ENCODE data around the gene SCFD2.
"Not testable (repeated sequence)": the region's sequence is repeated elsewhere in the genome, so short reads cannot be mapped to it uniquely, and the experiment has no call there.

Gene SCFD2

GRCh38 chr4:53005808-53006207 is 360.1 kb downstream of the SCFD2 start:
- no peak for DNase-seq

DNA sequence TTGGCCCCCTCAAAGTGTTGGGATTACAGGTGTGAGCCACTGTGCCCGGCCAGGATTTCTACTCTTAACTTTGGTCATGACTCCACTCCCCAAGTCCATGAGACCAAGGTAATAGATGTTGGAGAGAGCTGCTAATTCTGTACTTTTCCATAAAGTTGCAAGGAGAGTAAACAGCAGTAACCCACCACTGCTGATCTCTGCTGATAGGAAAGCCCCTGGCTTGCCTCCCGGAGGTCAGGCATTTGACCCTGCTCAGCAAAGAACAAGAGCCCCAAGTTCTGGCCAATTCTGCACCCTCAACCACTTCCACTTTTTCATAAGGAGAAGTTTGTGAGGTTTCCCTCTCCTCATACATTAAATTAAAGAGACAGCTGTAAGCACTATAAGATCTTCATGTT is 360.7 kb downstream of the SCFD2 start:
- no peak for DNase-seq

DNA sequence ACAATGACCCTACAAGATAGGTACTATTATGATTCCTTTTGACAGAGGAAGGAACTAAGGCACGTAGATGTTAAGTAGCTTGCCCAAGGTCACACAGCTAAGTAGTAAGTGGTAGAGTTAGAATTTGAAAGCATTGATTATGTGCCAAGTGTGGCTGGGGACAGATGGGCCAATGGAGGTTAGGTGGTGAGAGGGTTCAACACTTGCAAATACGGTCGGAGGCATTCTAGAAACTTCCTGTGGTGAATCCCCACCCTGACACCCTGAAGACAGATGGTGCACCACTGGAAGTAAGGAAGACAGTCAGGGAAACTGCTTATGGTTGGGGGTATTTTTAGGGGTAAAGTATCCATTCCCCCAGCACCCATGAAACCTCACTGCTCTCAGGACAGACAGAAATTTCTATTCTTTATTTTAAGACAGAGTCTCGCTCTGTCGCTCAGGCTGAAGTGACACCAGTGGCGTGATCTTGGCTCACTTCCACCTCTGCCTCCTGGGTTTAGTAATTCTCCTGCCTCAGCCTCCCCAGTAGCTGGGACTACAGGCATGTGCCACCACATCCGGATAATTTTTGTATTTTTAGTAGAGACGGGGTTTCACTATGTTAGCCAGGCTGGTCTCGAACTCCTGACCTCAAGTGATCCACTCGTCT is 361.2 kb downstream of the SCFD2 start:
- no peak for DNase-seq

GRCh38 chr4:53003959-53004358 is 361.9 kb downstream of the SCFD2 start:
- DNase-seq, result no peak

- no peak for DNase-seq
Observed at GRCh38 chr4:53000560-53000959, 365.3 kb downstream of the SCFD2 start.

- DNase-seq, result no peak
Observed at GRCh38 chr4:52999626-53000025, 366.2 kb downstream of the SCFD2 start.

- DNase-seq, result no peak
Observed at GRCh38 chr4:52998413-52998812, 367.4 kb downstream of the SCFD2 start.

- no peak for DNase-seq
Observed at GRCh38 chr4:52997132-52997416, 368.8 kb downstream of the SCFD2 start.

DNA sequence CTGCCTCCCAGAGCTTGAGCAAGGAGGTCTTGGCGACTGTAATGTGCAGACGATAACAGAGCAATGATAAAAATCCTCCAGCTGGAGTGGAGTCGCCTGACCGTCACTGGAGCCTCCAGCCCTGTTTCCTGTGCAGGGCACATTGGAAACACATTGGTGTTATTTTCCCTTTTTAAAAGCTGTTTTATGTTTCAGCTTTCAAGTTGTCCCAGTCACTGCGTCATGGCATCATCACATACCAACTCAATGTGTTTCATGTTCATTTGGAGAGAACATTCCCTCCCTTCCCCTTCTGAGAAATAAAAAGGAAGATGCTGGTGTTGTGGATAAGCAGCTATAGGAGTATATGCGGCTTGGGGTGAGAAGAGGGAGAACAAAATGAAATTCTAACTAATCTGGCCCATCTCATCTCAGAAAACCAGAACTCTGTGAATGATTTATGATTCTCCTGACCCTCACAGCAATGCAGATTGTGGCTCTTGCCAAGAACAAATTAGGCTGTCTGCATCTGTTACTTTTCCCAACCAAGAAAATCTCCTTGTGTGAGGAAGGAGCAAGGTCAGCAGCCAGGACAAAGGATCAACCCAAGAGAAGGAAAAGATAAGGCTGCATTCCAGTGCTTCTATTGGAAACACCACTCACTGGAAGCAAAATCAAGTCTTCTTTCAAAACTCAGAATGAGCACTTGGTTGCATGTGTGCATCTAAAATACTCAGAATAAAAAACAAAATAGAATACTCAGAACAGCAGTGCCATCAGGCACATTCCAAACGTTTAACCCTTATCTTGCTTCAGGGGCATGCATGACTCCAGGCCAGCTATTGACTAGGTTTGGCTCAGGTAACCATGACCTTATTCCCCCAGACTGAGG is 369.4 kb downstream of the SCFD2 start:
- no peak for DNase-seq

GRCh38 chr4:52995360-52996030 is 370.4 kb downstream of the SCFD2 start:
- DNase-seq, result no peak

- DNase-seq, result no peak
Observed at GRCh38 chr4:52994567-52994966, 371.3 kb downstream of the SCFD2 start.

DNA sequence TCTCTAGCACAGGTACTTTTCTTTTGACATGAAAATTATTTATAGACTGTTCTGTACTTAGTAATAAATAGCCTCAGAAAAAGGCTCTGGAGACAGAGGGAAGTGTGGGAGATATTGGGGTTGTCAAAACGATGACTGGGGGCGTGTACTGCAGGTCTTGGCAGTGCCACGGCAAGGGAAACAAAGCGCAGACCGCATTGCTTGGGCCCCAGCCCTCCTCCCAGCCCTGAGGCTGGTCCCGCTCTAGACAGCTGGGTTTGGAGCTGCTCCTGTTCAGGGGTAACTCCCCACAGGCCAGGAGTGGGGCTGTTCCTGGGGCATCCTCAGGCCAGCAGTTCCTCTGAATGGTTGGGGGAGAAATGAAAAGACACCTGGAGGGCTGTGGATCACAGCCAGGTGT is 372.1 kb downstream of the SCFD2 start:
- no peak for DNase-seq

DNA sequence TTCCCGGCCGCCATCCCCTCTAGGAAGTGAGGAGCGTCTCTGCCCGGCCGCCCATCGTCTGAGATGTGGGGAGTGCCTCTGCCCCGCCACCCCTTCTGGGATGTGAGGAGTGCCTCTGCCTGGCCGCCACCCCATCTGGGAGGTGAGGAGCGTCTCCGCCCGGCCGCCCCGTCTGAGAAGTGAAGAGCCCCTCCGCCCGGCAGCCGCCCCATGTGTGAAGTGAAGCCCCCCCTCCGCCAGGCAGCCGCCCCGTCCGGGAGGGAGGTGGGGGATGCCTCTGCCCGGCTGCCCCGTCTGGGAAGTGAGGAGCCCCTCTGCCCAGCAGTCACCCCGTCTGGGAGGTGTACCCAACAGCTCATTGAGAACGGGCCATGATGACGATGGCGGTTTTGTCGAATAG is 373.3 kb downstream of the SCFD2 start:
- DNase-seq, result not testable (repeated sequence)

- no peak for DNase-seq
Observed at GRCh38 chr4:52991472-52991871, 374.4 kb downstream of the SCFD2 start.

GRCh38 chr4:52990706-52991105 is 375.2 kb downstream of the SCFD2 start:
- no peak for DNase-seq

- DNase-seq, result no peak
Observed at GRCh38 chr4:52989865-52990264, 376.0 kb downstream of the SCFD2 start.

DNA sequence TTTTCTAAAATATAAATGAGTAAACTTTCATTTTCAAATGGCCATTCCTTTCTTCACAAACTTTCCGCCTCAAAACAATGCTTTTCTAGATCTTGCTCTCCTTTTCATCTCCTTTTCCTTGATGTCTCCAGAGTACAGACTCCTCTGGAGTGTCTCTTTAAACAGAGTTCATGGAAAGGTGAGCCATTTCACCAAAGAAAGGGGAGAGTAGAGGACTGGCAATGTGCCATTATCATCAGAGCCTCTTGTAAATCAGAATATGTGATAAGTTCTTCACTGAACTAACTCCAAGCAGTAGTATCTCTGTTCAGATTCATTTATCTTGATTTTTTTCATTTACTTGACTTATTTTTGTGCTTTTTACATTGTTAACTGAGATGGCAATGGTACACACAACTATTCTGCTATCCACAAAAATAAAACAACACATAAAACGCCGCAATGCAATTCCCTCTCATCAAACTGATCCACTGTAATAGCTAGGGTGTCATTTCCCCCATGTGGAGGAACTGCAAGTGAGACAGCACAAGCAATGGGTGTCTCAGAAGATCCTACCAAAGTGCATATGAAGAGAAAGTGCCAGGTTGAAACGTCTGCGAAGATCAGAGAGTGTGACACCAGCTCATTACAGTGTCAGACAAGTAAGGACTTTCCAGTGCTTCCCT is 378.3 kb downstream of the SCFD2 start:
- DNase-seq, result no peak

DNA sequence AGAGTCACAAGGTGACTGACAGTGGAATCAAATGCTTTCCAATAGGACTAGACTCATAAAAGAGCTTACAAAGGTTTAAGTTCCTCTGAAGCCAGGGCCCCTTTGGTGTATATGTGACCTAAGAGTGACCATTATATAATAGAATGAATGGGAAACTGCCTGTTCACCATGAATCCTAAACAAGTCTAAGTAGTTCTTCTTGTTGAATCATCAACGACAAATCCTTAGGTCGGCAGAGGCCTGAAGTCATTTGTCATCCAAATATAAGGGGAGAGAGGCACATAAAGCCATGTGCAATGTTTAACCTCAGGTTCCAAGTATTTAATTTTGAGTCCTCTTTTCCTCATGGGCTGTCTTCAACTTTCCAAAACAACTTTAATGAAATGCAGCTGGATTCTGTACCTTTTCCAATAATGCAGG is 381.4 kb downstream of the SCFD2 start:
- DNase-seq, result no peak

DNA sequence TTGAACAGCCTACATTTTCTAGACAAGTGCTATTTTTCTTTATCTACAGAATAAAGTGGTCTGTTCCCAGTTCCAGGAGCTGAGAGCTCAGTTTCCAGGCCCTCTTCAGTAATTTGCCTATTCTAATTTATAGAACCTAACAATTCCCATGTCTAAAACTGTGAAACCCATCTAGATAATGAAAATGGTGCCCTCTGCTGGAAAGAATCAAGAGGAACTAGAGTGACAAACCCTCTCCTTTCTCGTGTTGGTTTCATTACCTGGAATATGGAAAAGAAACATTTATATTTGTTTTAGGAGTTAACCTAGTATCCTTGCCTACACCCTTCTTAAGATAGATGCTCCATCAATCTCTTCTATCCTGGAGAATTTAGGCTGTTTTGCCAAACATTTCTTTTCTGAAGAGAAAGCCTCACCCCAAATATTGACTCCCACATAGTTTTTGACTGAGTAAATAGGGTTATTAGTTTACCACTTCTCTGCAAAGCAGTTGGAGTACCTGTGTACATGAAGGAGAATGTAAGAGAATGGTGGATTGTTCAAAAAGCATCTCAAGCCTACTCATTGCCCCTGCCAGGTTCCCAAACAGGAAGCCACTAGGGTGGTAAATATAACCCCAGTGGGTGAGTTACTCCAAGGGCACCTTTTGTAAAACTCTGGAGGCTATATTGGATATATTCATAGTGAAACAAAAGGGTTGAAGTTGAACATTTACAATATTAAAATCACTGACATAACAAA is 382.1 kb downstream of the SCFD2 start:
- DNase-seq, result no peak

DNA sequence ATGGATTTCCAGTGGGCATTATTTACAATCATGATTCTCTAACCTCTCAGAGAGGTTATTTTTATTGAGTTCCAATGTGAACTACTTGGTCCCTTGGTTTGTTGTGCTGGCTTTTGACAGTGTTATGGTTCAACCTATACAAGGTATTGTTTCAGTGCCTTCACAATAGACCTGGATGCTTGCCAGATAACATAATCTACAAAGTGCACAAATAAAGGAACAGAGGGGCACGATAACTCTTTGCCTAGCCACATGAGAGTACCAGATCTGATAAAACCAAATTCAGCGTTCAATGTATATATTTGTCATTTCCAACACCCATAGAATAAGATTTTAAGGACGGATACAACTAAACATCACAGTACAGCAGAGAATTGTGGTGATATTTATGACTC is 382.9 kb downstream of the SCFD2 start:
- no peak for DNase-seq

- DNase-seq, result no peak
Observed at GRCh38 chr4:52982255-52982945, 383.5 kb downstream of the SCFD2 start.
